HG03575 (cell line): ENCODE results near the gene PHACTR3.

ENCODE experiments used
- ATAC-seq: cut with Tn5 transposase; IDR thresholded peaks from one replicate; pipeline ENCODE4 v1.9.1; 2021; ENCODE audit not compliant: unreplicated experiment, insufficient number of reproducible peaks, low FRiP score; ENCODE audit errors: extremely low read depth

The PHACTR3 gene

DNA sequence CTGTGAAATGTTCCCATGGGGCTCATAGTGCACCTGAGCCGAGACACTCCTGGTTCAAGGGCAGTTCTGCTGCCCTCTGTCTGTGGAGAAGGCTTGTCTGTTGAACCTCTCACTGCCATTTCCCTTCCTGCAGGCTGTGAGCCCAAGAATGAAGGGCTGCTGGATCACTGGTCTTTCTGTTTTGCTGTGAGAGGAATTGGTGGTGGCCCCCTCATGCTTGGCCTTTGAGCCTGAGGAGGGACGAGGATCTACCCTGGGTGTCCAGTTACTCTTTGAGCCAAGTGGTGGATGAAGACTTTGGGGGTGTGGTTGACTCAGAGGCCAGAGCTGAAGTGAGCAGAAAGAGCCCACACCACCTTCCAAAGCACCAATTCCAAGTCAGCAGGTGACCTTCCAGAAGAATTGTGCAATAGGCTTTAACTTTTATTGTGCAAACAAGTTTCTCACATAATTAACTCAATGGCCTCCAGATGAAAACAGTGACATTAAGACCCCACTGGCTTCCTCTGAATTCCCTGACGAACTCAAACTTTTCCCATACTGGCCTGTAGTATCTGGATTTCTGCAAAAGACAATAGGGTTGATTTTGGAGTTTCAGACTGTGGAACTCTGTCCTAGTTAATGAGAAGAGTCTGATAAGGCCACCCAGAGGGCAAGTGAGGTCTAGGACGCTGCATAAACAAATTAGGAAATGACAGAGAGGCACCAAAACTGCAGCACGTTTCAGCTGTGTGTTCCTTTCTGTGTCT, 101.5 kb downstream of the PHACTR3 start:
- ATAC-seq = no peak

- ATAC-seq = no peak
These were observed 102.0 kb downstream of the PHACTR3 start for GRCh38 chr20:59706400-59706693.

DNA sequence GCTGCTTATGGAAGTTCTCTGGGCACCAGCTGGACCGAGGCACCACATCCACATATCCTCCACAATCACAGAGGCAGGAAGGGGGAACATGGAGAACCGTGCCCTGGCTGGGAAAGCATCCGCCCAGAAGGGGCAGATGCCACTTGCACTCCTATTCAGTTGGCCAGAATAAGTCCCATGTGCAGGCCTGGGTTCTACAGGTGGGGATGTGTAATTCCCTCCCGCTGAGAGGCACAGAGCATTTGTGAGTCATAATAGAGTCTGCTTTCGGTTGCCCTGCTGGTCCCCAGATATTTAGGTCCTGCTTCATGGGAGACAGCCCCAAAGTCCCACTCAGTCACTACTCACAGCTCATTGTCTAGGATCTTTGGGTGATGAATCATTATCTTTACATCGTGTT, 104.0 kb downstream of the PHACTR3 start:
- no peak for ATAC-seq

- no peak for ATAC-seq
These were observed 105.3 kb downstream of the PHACTR3 start for GRCh38 chr20:59709636-59710035.

DNA sequence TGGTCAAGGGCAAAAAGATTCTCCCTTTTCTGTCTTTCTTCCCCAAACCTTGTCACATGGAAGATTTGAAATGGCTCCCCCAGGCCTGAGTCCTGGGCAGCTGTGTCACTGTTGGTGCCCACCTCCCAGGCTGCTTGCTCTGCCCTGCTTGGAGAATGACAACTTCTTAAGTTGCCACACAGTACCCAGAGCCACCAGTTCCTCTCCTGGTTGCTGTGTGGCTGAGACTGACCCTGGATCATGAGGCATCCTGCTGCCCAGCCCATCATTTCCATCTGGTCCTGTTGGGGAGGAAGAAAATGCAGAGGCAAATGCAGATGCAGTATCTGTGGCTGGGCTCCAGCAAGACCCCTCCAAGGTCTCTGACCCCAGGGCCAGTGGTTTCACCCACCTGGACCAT, 113.7 kb downstream of the PHACTR3 start:
- no peak for ATAC-seq

DNA sequence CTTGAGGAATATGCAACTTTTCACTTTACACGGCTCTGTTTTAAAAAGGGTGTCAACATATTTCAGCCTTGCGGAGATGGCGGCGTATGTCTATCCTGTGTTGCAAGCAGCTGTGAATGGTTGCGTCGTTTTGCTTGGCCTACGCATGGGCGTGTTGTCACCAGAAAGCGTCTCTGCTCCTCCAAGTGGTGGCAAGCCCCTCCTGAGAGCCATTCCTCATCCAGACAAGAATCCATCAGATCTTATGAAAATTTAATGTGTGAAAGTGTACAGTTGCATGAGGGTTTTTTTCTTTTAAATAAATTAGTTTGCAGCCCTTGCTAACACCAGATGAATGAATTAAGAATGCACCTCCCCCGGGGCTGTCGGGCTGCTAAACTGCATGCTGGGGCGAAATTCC, 114.4 kb downstream of the PHACTR3 start:
- no peak for ATAC-seq

DNA sequence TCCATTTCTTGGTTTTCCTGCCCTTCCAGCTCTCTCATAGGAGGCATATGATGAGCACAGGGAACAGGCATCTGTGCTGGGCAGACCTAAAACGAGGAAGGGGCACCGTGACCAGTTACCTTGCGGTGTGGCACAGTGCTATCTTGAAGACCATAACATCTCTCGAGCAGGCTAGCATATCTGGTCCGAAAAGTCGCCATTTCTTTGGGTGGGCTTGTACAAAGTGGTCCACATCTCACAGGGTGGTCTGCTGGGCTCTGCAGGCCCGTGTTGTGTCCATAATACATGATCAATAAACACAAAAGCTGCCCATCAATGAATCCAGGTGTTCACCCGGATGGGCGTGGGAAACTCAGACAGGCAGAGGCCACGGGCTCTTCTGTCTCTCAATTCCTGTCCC, 115.7 kb downstream of the PHACTR3 start:
- ATAC-seq = no peak

GRCh38 chr20:59721386-59721785, 117.0 kb downstream of the PHACTR3 start:
- no peak for ATAC-seq

GRCh38 chr20:59723108-59723500, 118.8 kb downstream of the PHACTR3 start:
- ATAC-seq = no peak

- ATAC-seq = no peak
These were observed 119.5 kb downstream of the PHACTR3 start for GRCh38 chr20:59723607-59724456.

- no peak for ATAC-seq
These were observed 120.4 kb downstream of the PHACTR3 start for GRCh38 chr20:59724457-59725366.

DNA sequence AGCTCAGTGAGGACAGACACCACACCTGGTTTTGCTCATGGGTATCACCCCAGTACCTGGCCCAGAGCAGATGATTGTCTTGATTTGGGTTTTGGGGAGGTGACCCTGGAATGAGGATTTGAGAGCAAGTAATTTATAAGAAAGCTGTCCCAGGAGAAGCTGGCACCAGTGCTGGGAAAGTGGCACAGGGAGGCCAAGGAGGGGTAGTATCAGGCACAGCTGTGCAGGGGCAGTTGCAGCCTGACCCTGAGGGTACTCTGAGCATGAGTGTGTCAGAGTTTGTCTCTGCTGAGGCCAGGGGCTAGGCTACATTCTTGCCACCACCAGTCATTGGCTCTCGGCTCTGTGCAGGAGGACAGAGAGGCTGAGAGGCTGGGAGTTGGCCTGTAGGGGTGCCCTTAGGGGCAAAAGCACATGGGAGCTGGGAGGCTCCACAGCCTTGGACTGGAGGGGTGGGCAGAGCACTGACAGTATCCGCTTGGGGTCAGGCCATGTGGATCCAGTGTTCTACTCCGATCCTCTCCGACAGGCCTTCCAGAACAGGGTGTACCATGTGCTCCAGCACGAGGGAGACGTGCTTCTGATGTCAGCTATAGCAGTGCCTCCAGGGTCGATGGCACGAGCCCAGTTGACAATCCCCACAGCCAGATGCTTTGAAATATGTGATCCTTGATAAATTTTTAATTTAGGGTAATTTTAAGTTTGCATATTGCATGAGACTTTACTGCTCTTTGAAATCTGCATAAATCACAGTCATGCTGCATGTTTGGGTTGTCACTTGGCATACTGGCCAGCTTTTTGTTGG, 121.3 kb downstream of the PHACTR3 start:
- no peak for ATAC-seq

- no peak for ATAC-seq
These were observed 121.9 kb downstream of the PHACTR3 start for GRCh38 chr20:59726281-59726595.

DNA sequence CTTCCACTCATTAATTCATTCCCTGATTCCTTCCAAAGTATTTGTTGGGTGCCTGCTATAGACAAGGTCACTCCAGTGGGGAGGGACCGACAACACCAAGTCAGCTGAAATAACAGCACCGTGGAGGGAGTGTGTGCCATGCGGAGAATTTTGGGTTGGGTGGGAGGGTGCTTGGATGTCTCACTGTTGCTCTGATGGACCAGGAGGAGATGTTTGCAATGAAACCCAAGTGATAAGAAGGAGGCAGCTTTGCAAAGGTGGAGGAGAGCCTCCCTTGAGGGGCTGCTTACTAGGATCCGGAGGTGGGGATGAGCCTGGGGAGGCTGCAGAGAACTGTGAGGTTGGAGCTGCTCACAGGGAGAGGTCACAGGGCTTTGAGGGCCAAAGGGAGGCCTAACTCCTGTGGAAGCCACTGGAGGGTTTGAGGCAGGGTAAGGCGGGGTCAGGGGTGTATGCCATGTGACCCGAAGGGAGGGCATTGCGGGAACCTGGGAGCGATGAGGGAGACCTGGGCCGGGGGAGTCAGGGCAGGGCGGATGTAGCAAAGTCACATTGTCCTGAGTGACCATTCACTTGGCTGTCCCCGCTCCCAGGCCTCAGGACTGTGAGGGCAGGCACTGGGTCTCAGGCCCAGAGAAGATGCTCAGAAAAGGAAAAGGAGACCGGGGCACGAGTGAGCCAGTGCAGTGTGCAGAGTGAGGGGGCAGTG, 124.5 kb downstream of the PHACTR3 start:
- ATAC-seq = no peak

DNA sequence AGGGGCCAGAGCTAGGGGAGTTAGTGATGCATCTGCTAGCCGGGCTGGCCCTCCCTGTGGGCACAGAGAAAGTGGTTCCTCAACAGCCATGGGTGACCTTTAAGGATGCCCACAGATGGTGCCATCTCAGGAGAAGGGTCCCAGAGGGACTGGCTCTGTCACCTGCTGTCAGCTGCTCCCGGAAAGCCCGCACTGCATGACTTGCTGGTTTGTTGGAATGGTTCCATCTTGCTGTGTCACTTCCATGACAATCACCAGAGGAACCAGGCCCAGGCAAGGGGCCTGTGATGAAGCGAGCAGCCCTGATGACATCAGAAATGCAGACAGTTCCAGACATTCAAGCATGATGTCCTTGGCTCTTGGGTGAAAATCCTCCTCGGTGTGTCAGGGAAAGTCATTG, 125.2 kb downstream of the PHACTR3 start:
- no peak for ATAC-seq

DNA sequence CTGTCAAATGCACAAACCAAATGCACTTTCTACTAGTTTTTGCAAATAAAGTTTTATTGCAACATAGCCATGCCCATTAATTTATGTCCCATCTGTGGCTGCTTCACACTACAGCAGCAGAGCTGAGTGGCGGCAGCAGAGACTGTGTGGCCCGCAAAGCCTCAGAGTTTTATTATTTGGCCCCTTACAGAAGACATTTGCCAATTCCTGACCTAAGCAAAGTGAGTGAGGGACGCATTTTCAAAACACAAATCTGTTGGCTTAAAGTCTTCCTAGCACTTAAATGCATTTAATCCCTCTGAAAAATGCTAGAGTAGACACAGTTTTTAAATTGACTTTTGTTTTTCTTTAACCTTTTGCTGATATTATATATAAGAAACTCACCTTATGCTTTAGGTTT, 126.4 kb downstream of the PHACTR3 start:
- ATAC-seq = no peak

DNA sequence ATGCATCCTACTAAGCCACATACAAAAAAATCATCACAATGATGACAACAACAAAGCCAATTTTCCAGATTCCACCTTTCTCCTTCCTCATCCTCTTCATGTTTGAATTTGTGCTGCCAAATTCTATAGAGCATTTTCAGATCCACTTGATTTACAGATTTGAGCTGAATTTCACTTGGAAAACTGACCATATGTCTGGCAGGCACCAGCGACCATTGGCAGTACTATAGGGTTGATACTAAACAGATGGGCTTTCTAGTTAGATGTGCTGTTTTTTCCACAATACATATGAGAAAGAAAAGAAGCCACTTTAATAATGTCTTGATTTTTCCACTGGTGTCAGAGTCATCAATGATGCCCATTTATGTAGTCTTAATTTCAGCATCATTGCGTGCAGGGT, 127.0 kb downstream of the PHACTR3 start:
- no peak for ATAC-seq

GRCh38 chr20:59733351-59733750, 129.0 kb downstream of the PHACTR3 start:
- ATAC-seq = no peak
